Dermis blood vessel endothelial cell (primary cell): Measurements from ENCODE around the gene TSFM. TPM values are rescaled to one million over a fixed set of nuclear protein-coding genes. Genes with fewer than 3 reads are reported as not detected.
A peak's percentile ranks its signal among the peaks of the same experiment; 100 is the strongest.
"Not testable (repeated sequence)": the region's sequence is repeated elsewhere in the genome, so short reads cannot be mapped to it uniquely, and the experiment has no call there.

ENCODE experiments used
- DNase-seq: peaks from one replicate; pipeline ENCODE4 v3.0.0; 2010
- total RNA-seq: library from RNA; depleted of rRNA; stranded (reverse); fragments of >200 nt; gene quantifications from 2 replicates; pipeline ENCODE4 v1.2.3, GENCODE V29; 2014

TSFM gene
- total RNA-seq, 1 donor from 2014 or later, result 23.0 TPM

DNA sequence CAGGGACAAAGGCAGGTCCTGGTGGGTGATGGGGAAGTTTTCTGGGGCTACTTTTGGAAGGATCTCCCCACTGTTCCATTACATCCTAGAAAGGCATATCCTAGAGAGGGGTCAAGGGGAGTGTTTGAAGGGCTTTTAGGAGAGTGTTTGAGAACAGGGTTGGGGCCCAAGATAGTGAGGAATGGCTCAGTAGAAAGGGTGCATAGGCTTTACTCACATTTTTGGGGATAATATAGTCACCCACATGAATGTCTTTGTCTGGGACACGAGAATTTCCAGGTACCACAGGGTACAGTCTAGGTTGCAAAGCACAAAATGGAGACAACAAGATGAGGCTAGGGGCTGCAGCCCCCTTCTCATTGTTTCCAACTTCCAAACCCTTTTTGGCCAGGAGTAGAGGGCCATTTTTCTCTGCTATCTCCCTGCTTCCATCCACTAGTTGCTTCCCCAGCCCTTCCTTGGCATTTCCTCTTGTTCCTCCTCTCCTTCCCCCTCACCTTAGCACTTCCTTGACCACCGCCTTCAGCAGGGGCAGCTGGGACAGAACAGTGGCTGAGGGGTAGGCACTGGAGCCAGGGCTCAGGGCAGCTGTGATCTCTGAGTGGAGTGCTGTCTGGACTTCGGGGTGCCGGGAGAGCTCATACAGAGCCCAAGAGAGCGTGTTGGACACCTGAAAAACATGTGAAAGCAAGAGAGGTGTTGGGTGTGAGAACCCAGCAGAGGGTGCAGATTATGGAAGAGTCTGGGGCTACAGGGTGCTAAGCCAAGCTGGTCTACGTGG is 18.5 kb upstream of the TSFM start:
- DNase-seq, result no peak

DNA sequence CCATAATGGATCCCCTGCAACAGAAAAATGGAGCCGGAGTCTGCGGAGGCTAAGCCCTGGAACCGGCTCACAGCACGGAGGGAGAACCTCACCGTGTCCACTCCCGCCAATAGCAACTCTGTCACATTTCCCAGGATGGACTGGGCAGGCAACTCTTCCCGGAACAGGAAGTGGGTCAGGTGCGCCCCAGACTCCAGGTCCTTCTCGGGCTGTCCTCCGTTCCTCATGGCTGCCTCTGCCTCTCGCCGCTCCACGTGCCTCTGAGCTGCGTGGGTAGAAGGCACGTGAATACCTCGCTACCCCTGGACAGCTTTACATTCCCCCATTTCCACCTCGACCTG is 18.0 kb upstream of the TSFM start:
- DNase-seq, result no peak

DNA sequence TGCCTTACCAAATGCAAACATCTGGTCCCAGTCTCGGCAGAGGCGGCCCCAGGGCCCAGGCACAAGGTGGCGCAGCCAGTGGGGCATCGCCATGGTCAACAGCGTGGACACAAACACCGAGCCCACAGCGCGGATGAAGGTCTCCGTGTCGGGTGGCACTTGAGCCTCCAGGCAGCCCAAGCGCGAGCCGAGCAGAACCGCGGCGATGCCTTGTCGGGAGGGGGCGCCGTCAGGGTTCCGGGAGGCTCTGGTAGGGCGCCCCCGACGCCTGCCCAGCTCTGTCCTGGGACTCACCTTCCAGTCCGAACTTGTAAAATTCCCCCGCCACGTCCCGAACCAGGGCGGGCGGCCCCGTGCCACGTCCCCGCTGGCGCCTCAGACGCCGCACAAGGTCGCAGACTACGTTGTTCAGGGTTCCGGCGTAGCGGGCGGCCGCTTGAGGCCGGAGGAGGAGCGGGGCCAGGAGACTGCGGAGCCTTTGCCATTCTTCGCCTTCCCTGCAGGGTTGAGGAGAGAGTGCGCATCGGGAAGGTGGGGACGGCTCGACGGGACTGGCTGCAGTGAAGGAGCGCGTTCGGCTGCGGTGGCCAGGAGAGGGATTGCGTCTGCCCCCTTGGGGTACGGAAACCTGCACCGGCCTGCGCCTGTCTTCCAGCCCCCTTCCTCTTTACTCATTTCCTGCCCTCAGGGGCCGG is 17.4 kb upstream of the TSFM start:
- peak; percentile 55 for DNase-seq

DNA sequence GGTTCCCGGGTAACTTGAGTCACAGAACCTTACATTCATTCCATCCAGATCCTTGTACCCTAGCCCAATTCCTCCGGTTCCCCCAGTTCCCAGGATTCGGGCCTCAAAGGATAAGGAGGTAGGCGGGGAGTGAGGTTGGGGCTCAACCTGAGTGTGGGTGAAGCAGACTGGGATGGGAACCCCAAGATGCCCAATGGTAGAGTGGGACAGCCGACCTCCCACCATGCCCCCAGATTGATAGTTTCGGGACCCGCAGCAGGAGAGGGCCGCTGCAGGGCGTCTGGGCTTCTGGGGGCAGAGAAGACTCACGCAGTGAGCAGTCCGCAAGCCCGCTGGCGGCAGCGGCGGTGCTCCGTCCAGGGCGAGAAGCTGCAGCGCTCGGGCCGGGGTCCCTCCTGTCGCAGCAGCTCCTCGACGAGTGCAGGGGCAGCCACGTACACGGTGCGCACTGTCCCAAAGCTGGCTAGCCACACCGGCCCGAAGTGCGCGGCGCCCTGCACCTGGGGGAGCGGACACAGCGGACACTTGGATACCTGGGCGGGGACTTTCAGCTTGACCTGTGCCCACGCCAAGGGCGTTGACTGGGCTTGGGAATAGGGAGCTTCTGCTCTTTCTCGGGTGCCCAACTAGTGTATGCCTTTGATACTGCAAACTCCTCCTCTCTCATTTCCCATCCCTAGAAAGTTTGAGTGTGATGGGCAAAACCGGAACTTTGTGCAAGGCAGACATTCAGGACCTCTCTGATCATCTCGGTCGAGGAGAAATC is 16.7 kb upstream of the TSFM start:
- no peak for DNase-seq

DNA sequence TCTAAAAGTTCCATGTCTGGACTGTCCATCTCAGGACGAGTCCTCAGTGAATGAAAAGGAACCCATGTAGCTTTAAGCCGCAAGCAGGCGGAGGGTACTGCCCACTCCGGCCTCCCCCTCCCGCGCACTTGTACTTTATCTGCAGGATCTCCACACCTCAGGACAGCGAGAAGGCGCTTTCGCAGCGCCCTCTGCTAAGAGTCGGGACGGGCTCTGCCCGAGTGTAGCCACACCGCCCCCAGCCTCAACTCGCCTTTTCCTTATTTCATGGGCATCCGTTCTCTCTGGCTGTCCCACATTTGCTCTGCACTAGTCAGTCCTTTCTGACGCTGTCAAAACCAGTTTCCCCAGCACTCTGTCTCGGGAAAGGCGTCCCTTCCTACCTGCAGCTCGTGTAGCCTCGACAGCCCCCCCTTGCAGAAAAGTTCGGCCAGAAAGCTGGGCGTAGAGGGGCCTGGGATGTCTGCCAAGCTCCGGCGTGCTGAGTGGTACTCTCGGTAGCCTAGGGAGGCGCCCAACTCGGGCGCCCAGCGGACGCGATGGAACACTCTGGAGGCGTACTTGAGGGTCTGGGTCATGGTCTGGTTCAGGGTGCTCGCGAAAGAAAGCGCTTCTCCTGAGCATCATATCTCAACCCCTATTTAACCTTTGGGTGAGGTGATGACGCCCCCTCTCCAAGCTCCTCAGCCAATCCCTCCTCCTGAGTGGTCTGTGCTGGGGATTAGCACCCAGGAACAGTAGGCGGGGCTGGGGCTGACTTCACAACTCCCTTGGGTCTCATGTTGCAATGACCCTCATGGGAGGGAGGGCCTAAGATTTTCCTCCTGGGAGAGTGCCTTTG is 15.9 kb upstream of the TSFM start, which contains the start of gene CYP27B1:
TSS of gene CYP27B1 (minus strand) at position 615 of the 841 bp plus-strand sequence. CDS start at position 578, 37 bp downstream.
- no peak for DNase-seq

DNA sequence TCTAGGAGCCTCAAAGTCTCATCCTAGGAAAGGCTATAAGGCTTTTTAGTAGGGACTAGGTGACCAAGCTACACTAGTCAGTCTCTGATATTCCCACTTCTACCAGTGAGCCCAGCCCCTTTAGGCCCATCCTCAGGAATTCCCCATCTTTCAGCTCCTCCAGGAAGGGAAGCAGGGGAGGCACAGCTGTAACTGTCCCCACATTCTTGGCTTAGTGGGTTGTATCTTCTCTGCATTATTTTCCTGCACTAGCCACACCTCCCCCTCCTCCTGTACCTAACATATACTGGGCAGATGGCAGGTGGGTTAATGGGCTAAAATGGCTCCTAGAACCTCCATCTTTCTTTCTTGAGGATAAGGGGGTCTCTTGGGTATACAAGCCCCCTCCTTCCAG is 15.3 kb upstream of the TSFM start:
- DNase-seq, result no peak

DNA sequence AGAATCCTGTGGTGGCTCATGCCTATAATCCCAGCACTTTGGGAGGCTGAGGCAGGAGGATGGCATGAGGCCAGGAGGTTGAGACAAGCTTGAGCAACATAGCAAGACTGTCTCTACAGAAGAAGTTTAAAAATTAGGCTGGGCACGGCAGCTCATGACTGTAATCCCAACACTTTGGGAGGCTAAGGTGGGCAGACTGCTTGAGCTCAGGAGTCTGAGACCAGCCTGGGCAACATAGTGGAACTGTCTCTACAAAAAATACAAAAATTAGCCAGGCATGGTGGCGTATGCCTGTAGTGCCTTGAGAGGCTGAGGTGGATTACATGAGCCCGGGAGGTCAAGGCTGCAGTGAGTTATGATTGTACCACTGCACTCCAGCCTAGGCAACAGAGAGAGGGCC is 14.7 kb upstream of the TSFM start:
- no peak for DNase-seq

DNA sequence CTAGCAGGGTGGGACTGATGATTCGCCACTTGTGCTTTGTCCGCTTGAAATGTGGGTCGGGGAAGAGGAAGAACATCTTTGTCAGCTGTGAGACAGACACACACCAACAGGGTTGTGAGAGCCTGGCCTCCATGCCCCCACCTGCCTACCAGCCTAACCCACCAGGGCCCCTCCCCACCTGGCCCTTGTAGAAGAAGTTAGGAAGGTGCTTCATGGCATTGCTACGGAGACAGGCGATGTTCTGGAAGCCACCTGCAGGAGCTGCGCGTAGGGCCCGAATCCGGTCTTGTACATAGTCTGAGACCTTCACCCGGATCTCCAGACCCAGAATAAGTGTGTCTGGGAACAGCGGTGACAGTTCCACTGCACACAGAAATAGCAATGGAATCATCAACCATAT is 13.0 kb upstream of the TSFM start:
- DNase-seq, result no peak

DNA sequence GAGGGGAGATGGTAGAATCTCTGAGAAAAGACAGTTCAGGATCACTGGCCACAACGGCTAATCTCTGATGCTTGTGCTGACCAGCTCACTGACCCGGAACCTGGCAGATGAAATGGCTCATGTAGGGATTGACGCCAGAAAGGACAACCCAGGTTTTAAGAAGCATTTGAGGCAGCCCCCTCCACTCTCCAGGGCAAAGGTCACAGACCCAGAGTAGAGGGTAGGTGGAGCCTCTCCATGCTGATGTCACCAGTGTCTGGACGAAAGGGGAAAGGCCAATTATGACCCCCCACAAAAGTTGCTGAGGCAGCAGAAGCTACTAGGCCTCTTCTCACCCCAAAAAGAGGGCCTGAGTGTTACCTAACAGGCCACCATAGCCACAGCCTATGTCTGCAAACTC is 11.9 kb upstream of the TSFM start:
- DNase-seq, result no peak

DNA sequence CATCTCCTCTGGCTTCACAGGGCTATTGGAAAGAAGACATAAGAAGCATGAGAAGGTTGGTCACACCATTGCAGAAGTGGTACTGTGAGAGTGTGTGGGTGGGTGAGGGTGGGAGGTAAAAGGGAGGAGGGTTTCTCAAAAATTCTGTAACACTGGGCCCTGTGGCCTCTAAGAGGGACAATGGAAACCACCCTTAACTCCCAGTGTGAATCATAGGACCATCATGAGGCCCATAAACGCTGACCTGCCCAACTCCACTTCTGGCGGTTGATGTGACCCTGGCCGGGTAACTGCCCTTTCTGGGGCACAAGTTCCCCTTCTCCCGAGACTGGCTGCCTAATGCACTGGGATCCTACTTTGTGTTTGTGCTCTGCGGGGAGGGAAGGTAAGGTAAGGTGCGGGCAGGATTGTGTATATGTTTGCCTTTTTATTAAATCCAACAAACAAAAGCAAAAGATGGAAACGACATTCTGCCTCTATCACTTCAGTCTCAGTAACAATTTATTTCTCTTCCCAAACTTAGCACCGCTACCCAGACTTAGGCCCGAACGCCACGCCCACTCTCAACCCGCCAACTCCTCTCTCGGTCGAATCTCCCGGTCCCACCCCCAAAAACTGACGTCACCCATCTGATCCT is 11.2 kb upstream of the TSFM start:
- peak; percentile 90 for DNase-seq

DNA sequence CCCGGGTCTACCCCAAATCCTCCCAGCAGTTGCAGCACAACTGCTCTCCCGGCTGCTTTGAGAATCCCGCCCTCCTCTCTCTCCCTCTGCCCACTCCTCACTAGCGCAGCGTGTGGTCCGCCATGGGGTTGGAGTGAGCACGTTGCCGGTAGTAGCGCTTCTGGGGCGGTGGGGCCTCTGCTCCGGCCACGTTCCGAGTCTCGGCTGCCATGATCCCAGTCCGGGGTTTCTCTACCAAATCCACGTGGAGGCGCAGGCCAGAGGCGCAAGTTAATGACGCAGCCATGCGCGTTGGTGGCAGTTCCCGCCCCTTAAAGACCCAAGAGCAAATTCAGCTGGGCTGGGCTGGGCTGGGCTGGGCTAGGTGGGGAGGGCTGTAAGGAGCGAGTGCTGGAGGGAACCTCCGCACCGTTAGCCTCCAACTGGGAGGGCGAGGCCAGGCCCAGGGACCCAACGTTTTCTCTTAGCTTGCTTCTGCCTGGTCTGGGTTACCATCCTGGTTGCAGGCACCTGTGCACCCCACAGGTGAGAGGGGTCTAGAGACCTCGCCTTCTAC is 10.6 kb upstream of the TSFM start, which contains the start of gene METTL1:
TSS of gene METTL1 (minus strand) at position 233 of the 556 bp plus-strand sequence. CDS start at position 211, 22 bp downstream.
- DNase-seq, result peak; percentile 98

DNA sequence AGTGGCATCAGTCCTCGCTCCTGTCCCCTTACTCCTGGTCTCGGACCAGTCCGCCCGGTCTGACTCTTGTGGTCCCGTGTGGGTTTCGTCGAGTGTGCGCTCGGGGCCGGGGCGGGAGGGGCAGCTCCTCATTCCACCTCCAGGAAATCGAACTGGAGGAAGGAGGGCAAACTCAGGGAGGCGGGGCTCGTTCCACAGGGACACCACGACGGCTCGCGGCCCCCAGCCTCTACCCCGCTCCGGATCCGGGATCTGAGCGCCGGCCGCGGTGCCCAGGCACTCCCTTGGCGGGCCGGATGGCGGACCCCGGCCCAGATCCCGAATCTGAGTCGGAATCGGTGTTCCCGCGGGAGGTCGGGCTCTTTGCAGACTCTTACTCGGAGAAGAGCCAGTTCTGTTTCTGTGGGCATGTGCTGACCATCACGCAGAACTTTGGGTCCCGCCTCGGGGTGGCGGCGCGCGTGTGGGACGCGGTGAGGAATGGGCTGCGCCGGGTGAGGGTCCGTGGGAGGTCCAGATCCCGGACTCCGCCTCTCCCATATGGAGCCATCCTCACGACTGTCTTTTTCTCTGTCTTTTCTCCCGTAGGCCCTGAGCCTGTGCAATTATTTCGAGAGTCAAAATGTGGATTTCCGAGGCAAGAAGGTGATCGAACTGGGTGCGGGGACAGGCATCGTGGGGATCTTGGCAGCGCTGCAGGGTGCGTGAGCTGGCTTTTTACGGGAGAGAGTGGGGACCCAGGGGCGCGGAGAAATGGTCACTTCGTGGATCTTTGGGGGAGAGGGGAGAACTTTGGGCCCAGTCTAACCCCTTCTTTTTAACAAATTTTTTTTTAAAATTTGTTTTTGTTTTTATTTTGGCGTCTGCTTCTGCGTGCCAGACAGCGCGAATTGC is 9.9 kb upstream of the TSFM start, which contains the start of gene EEF1AKMT3:
TSS of gene EEF1AKMT3 (plus strand) at position 186 of the 894 bp plus-strand sequence. CDS start at position 297, 111 bp downstream.
- DNase-seq, result peak; percentile 63

DNA sequence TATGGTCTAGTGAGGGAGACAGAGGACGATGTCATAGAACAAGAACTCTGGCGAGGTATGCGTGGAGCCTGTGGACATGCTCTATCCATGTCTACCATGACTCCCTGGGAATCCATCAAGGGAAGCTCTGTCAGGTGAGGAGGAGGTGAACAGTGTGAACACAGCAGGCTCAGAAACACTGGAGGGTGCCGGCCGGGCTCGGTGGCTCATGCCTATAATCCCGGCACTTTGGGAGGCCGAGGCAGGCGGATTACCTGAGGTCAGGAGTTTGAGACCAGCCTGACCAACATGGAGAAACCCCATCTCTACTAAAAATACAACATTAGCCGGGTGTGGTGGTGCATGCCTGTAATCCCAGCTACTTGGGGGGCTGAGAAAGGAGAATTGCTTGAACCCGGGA is 8.0 kb upstream of the TSFM start:
- not testable (repeated sequence) for DNase-seq

DNA sequence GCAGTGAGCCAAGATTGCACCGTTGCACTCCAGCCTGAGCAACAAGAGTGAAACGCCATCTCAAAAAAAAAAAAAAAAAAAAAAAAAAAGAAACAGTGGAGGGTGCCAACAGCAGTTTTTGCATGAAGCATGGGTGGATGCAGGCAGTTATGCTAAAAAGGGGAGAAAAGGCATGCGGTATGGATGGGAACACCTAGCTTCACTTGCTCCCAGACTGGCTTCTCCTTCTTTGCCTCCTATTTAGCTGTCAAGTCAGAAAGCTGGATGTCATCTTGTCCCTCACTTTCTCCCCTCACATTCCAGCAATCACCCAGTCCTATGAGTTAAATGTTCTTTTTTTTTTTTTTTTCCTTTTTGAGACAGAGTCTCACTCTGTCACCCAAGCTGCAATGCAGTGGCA is 7.5 kb upstream of the TSFM start:
- DNase-seq, result no peak

DNA sequence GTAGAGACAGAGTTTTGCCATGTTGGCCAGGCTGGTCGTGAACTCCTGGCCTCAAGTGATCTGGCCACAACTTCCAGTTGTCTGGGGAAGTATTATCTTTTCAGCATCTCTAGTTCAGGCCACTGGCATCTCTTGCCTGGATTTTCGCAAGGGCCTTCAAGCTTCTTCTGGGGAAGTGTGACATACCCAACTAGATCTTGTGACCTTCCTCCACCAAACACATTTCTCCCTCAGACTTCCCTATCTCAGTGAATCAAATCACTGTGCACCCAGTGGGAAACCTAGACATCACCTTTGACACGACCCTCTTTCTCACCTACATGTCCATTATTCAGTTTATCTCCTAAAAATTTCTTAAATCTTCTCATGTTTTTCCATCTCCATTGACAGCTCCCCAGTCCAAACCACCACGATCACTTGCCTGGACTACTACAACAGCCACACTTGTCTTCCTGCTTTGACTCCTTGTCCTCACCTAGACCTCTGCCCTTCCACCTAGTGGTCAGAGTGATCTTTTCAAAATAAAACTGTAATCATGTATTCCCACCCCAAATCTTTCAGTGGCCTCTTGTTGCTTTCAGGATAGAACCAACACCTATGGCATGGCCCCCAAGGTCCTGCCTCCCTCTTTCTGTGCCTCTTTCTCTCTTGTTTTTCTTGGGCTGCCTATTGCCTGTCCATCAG is 6.9 kb upstream of the TSFM start:
- DNase-seq, result no peak

DNA sequence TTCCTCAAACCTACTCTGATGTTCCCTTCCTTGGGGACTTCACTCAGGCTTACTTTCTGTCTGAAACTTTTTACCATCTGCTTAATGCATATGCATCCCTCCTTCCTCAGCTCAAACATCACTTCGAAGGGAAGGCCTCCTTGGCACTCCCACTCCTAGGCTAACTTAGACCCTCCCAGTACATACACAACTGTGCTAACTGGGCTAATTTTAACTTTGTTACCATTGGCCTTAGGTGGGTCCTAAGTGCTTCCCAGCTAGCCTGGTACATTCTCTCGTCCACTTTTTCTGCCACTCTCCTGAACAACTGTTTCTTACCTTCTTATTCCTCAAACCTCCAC is 6.4 kb upstream of the TSFM start:
- DNase-seq, result no peak

DNA sequence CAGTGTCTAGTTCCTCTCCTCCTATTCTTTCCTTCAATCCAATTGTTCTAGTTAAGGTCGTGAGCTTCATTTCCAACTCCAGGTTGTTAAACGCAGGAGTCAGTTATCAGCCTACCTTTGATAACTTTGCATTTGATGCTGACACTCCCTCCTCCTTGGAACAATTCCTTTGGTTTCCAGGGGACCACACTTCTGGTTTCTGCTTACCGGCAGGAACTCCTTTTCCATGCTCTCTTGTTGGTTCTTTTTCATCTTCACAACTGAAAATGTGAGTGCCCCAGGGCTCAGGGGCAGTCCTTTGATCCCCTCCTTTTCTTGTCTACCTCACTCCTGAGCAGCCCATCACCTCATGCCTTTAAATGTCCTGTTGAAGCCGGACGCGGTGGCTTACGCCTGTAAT is 5.2 kb upstream of the TSFM start:
- no peak for DNase-seq

DNA sequence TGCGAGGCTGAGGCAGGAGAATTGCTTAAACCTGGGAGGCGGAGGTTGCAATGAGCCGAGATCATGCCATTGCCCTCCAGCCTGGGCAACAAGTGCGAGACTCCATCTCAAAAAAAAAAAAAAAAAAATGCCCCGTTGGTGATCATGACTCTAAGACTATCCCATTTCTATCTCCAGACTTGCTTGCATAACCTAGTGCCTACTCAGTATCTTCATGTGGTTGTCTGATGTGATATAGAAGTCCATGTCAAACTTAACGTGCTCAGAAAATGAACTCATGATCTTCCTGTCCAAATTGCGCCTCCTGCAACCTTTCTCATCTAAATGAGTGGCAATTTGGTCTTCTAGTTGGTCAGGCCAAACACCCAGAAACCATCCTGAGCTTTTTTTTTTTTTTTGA is 4.7 kb upstream of the TSFM start:
- no peak for DNase-seq

DNA sequence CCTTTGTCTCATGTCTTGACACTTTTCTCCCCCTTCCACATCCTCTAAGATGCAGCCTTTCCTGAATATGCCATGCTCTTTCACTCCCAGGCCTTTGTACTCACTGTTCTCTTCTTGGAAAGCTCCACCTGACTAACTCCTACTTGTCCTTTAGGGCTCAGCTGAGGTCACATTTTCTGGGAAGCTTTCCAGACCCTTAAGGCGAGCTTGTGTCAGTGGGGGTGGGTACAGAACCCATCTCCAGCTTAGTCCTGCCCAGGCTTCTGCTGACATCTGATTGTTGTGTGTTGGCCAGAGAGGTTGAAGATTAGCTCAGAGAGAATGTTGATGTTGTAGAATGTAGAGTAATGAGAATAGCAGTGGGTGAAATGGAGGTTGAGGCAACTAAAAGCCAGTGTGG is 2.9 kb upstream of the TSFM start:
- DNase-seq, result no peak
